ENCODE data around the gene FGF5. TPM values are rescaled to one million over a fixed set of nuclear protein-coding genes. Genes with fewer than 3 reads are reported as not detected.
"Not testable (repeated sequence)": the region's sequence is repeated elsewhere in the genome, so short reads cannot be mapped to it uniquely, and the experiment has no call there.

FGF5 gene
- total RNA-seq, 1 experiment from 2014 or later, result 1.0 TPM

- in situ Hi-C loops (cut with HindIII; ENCODE audit: low sequenced_read_pairs), result no loop called here
- DNase-seq (ENCODE audit: low spot score), result no peak
Measured at GRCh38 chr4:80276931-80277330, 10.5 kb downstream of the FGF5 start.

GRCh38 chr4:80279751-80280150, 13.3 kb downstream of the FGF5 start:
- in situ Hi-C loops (cut with HindIII; ENCODE audit: low sequenced_read_pairs), result no loop called here
- peak; percentile 43 for DNase-seq (ENCODE audit: low spot score)

GRCh38 chr4:80286451-80286850, 20.0 kb downstream of the FGF5 start:
- in situ Hi-C loops (cut with HindIII; ENCODE audit: low sequenced_read_pairs), result no loop called here
- DNase-seq (ENCODE audit: low spot score), result no peak

- DNase-seq (ENCODE audit: low spot score); in situ Hi-C loops (cut with HindIII; ENCODE audit: low sequenced_read_pairs): not testable (repeated sequence)
Measured at GRCh38 chr4:80290665-80291064, 24.2 kb downstream of the FGF5 start.

GRCh38 chr4:80294206-80294605, 27.7 kb downstream of the FGF5 start:
- DNase-seq (ENCODE audit: low spot score), result no peak
- in situ Hi-C loops (cut with HindIII; ENCODE audit: low sequenced_read_pairs), result no loop called here

GRCh38 chr4:80295336-80295735, 28.9 kb downstream of the FGF5 start:
- no peak for DNase-seq (ENCODE audit: low spot score)
- in situ Hi-C loops (cut with HindIII; ENCODE audit: low sequenced_read_pairs), result no loop called here

GRCh38 chr4:80295826-80296225, 29.4 kb downstream of the FGF5 start:
- in situ Hi-C loops (cut with HindIII; ENCODE audit: low sequenced_read_pairs), result no loop called here
- no peak for DNase-seq (ENCODE audit: low spot score)

- in situ Hi-C loops (cut with HindIII; ENCODE audit: low sequenced_read_pairs), result no loop called here
- no peak for DNase-seq (ENCODE audit: low spot score)
Measured at GRCh38 chr4:80301884-80302283, 35.4 kb downstream of the FGF5 start.

GRCh38 chr4:80302616-80303223, 36.3 kb downstream of the FGF5 start:
- in situ Hi-C loops (cut with HindIII; ENCODE audit: low sequenced_read_pairs), result no loop called here
- DNase-seq (ENCODE audit: low spot score), result no peak

- DNase-seq (ENCODE audit: low spot score), result no peak
- in situ Hi-C loops (cut with HindIII; ENCODE audit: low sequenced_read_pairs), result no loop called here
Measured at GRCh38 chr4:80305466-80305865, 39.0 kb downstream of the FGF5 start.

GRCh38 chr4:80306260-80306659, 39.8 kb downstream of the FGF5 start:
- in situ Hi-C loops (cut with HindIII; ENCODE audit: low sequenced_read_pairs), result no loop called here
- no peak for DNase-seq (ENCODE audit: low spot score)

GRCh38 chr4:80307183-80307735, 40.8 kb downstream of the FGF5 start:
- in situ Hi-C loops (cut with HindIII; ENCODE audit: low sequenced_read_pairs), result no loop called here

GRCh38 chr4:80307774-80308465, 41.5 kb downstream of the FGF5 start:
- DNase-seq (ENCODE audit: low spot score), result no peak
- in situ Hi-C loops (cut with HindIII; ENCODE audit: low sequenced_read_pairs), result no loop called here

More at GRCh38 chr4:80307183-80307735, 40.8 kb downstream of the FGF5 start:
- no peak for DNase-seq (ENCODE audit: low spot score)

GRCh38 chr4:80308466-80308822, 42.0 kb downstream of the FGF5 start:
- in situ Hi-C loops (cut with HindIII; ENCODE audit: low sequenced_read_pairs), result no loop called here

GRCh38 chr4:80309294-80310004, 43.0 kb downstream of the FGF5 start:
- no peak for DNase-seq (ENCODE audit: low spot score)
- in situ Hi-C loops (cut with HindIII; ENCODE audit: low sequenced_read_pairs), result no loop called here

More at GRCh38 chr4:80308466-80308822, 42.0 kb downstream of the FGF5 start:
- no peak for DNase-seq (ENCODE audit: low spot score)

- in situ Hi-C loops (cut with HindIII; ENCODE audit: low sequenced_read_pairs), result no loop called here
- no peak for DNase-seq (ENCODE audit: low spot score)
Measured at GRCh38 chr4:80311130-80311529, 44.7 kb downstream of the FGF5 start.

GRCh38 chr4:80312124-80312523, 45.7 kb downstream of the FGF5 start:
- no peak for DNase-seq (ENCODE audit: low spot score)
- in situ Hi-C loops (cut with HindIII; ENCODE audit: low sequenced_read_pairs), result no loop called here

GRCh38 chr4:80313627-80314026, 47.2 kb downstream of the FGF5 start:
- DNase-seq (ENCODE audit: low spot score), result no peak
- in situ Hi-C loops (cut with HindIII; ENCODE audit: low sequenced_read_pairs), result no loop called here

GRCh38 chr4:80315848-80316247, 49.4 kb downstream of the FGF5 start:
- in situ Hi-C loops (cut with HindIII; ENCODE audit: low sequenced_read_pairs), result not testable (repeated sequence)

GRCh38 chr4:80321341-80321740, 54.9 kb downstream of the FGF5 start:
- DNase-seq (ENCODE audit: low spot score), result no peak
- in situ Hi-C loops (cut with HindIII; ENCODE audit: low sequenced_read_pairs), result no loop called here

More at GRCh38 chr4:80315848-80316247, 49.4 kb downstream of the FGF5 start:
- not testable (repeated sequence) for DNase-seq (ENCODE audit: low spot score)

All from G401 (cell line).